ENCODE data around the gene WDR43.

The WDR43 gene

DNA sequence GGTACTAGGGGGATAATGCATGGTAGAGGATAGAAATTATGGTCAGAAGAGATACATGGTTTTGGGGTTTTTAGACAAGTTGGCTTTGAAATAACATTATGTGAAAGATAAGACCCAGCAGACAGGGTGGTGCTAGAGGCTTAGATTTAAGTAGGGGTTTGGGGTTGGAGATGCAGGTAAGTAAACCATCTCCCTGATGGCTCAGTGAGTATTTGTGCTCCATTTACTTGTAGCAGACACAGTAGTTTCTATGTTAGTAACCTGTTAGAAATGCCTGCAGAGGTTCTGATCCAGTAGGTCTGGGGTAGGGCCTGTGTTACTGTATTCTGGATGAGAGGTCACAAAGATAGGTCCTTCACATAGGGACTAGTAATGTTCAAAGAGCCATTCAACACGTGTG, 13.7 kb downstream of the WDR43 start:
- DNase-seq (ENCODE audit: low spot score) = no peak

DNA sequence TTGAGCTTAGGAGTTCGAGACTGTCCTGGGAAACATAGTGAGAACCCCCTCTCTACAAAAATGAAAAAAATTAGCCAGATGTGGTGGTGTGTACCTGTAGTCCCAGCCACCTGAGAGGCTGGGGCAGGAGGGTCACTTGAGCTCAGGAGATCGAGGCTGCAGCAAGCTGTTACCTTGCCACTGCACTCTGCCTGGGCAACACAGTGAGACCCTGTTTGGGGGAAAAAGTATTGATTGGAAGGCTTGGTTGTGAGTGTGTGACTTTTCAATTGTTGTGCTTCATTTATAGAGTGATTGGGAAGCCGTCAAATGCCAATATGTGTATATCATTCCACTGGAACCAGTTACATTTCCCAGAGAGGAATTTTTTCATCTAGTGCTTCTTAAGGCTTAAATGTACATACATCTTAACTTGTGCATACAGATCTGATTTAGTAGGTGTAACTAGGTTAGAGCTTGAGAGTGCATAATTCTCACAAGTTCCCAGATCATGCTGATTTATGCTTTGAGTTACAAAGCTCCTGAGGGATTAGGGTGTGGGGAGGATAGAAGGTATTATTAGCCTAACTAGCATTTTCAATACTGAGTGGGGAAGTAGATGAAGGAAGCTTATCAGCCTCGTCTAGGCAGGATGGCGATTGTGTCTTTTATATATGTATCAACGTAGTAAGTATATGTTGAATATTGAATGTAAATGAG, 15.3 kb downstream of the WDR43 start:
- DNase-seq (ENCODE audit: low spot score) = no peak

DNA sequence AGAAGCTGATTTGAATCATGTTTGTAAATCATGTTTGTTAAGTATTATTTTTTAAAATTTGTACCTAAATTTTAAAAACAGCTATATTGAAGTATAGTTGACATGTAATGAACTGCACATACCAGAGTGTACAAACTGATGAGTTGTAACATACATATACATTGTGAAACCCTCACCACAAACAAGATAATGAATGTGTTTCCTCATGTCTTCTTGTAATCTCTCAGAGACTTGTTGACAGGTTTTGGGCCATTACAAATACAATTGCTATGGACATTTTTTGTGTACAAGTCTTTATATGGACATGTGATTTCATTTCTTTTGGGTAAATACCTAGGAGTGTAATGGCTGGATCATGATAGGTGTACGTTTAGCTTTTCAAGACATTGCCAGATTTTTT, 21.5 kb downstream of the WDR43 start:
- no peak for DNase-seq (ENCODE audit: low spot score)

DNA sequence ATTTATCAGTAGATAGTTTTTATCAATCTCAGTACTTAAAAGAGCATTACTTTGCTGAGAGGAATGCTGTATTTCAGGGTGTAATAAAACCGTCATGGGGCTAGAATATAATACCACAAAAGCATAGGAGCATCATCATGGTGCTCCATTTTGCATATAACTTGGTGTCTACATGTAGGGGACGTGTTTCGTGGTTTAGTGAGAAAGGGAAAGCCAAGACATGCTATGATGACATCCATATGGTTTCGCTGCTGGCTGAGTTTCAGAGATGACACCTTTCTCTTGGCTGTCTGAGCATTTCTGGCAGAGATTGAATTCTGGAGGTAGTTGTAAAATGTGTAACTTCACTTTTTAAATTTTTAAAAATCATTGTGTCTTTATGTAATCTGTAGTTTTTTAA, 32.4 kb downstream of the WDR43 start:
- no peak for DNase-seq (ENCODE audit: low spot score)

DNA sequence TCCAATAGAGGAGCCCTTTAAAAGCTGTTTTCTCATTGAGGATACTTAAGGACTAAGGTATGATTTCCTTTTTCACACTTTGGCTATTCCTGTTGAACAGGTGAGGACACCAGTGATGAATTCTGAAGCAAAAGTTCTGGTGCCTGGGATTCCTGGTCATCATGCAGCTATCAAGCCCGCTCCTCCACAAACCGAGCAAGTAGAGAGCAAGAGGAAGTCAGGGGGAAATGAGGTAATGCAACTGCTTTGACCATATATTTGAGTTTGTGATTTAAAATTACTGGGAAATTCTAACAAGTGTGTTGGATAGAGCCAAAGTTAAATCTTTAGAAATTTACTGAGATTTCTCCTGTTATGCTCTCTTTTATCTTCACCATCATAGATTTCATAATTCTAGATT, 33.0 kb downstream of the WDR43 start:
- no peak for DNase-seq (ENCODE audit: low spot score)

DNA sequence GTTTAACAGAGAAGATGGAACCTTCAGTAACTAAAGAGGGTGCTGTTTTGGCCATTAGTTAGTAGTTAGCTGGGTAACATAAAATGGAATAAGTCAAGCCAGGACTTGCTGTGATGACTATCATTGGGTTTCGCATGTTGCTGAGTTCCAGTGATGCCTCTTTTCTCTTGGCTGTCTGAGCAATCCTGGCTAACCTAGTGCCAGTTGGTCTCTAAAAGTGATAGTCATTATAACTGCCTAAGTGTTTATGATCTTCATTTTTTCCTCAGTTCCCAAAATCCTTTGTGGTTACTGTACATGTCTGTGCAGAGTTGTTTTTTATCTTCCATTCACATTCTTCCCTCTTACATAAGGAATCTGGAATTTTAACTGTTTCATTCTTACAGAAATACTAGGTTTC, 33.4 kb downstream of the WDR43 start:
- DNase-seq (ENCODE audit: low spot score) = no peak

DNA sequence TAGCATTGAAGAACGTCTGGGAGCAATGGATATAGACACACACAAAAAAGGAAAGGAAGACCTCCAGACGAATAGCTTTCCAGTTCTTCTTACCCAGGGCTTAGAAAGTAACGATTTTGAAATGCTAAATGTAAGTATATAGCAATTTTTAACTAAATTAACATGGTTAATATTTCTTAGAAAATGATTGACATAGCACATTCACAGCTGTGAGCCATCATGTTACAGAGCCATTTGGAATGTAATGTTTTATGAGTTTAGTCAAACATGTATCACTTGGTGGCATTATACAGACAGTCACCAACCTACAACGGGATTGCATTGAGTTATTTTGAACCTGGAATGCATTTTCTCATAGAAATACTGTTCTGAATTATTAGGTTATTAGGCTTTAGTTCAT, 35.1 kb downstream of the WDR43 start:
- DNase-seq (ENCODE audit: low spot score) = peak; percentile 6

DNA sequence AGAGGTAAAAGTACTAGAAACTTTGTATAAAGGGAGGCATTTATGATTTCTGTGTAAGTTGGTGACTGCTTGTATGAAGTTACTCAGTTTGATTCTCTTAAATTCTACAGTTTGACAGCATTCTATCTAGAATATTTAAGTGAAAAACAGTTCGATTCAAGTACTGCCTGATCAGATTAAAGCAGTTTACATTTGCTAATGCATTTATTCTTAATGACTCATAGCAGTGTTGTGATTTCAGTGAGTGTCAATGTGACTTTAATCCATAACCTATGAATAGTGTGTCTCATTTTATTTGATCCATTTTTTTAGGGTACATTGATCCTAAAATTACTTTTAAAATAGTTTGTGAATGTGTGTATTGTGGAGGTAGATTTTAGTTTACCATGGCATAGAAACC, 35.7 kb downstream of the WDR43 start:
- DNase-seq (ENCODE audit: low spot score) = no peak

DNA sequence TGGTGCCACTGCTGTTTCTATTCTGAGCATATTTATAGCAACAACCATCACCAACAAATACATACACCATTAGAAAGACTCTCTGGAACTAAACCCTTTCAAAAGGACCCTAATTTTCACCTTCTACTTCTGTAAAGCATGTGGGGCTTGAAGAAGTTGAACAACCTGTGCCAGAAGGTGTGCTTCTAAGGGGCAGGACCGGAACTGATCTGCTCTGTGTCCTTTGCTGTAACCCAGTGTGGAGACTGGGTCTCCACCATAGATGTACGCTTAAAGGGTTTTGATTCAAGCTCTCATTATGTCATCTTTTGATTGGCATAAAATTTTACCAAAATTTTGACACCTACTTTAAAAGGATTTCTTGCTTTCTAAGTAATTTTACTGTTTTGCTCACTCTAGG, 40.3 kb downstream of the WDR43 start:
- no peak for DNase-seq (ENCODE audit: low spot score)

DNA sequence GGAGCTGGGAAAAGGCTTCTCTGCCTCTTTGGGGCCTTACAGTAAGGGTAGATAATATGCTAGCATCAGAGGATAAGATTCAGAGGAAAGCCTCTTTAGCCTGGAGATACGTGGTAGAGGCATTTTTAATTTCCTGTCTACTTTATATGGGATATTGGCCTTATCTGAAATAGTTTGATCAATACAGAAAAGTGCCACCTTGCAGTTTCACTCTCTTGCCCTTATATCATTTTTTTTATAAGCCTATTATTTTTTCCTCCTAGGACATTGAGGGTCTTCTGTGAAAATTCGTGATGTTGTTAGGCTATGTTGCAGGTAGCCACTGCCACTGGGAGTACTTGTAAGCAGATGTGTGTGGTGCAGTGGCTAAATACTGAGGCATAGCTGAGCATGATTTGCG, 46.5 kb downstream of the WDR43 start:
- DNase-seq (ENCODE audit: low spot score) = no peak

DNA sequence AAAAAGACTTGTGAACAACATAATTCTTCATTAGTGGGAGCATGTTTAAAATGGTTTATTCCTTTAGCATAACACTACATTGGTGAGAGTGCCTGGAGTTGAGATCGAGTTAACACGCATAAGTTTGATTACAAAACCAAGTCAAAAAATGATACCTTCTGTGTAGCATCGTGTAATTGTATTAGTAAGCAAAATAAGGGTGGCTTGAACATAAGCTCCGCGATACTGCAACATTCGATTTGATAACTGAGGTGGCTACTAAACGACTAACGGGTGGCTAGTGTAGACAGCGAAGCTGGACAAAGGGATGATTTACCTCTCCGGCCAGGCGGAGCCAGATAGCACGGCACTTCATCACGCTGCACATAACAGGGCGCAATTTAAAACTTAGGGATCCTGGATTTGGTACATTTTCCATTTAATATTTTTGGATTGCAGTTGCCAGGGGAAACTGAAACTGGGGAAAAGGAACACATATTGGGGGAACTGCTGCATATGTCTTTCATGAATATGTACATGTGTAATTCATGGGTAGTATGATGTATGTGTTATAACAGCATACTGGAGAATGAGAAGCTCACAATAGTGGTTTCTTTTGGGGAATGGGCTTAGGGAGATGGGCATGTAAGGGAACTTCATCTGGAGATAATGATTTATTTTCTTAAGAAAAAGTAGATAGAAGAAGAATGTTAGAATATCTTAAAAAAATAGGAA, 50.2 kb downstream of the WDR43 start:
- no peak for DNase-seq (ENCODE audit: low spot score)

DNA sequence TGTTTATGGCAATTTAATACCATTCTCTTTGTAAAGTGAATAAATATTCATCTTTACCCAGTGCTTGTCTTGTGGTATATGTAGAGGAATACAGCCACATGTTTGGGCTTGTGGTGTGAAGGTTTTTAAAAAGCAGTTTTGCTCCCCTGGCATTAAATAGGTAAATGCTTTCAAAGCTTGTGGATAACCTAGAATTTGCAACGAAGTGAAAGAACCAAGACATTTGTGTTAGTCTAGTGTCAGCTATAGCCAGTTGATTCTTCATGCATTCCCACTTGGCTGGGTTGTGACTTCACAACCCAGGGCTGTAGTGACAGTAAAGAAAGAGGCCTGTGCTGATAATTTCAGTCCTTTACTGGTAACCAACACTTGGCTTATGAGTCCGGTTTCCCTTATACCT, 53.7 kb downstream of the WDR43 start:
- DNase-seq (ENCODE audit: low spot score) = no peak

DNA sequence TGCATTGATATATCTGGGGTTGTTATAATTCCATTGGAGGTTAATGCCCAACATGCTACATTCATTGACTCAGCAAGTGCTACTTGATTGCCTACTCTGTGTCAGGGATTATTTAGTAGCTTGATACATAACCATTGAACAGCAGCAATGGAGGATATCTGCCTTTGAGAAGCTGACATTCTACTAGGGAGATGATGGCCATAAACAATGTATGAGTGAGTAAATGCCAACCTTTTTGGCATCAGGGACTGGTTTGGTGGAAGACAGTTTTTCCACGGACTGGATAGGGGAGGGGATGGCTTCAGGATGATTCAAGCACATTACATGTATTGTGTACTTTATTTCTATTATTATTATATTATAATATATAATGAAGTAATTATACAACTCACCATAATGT, 54.7 kb downstream of the WDR43 start:
- DNase-seq (ENCODE audit: low spot score) = no peak

DNA sequence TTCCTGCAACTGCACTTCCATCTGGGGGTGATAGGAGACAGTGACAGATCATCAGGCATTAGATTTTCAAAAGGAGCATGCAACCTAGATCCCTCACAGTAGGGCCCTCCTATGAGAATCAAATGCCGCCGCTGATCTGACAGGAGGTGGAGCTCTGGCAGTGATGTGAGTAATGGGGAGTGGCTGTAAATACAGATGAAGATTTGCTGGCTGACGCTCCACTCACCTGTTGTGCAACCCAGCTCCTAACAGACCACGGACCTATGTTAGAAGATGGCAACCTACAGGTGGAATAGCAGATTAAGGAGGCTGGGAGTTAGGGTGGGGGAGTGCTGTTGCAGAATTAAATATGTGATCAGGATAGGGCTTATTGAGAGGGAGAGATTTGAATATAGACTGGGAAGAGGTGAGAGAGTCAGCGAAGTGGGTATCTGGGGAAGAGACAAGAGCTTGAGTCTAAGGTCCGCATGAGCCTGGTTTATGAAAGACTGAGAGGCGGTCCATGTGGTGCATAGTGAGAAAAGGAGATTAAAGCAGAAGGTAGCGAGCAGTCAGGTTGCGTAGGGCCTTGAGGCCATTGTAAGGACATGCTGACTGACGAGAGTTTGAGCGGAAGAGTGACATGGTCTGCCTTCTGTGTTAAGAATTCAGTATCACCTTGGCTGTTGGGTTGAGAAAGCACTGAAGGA, 55.3 kb downstream of the WDR43 start:
- peak; percentile 32 for DNase-seq (ENCODE audit: low spot score)

DNA sequence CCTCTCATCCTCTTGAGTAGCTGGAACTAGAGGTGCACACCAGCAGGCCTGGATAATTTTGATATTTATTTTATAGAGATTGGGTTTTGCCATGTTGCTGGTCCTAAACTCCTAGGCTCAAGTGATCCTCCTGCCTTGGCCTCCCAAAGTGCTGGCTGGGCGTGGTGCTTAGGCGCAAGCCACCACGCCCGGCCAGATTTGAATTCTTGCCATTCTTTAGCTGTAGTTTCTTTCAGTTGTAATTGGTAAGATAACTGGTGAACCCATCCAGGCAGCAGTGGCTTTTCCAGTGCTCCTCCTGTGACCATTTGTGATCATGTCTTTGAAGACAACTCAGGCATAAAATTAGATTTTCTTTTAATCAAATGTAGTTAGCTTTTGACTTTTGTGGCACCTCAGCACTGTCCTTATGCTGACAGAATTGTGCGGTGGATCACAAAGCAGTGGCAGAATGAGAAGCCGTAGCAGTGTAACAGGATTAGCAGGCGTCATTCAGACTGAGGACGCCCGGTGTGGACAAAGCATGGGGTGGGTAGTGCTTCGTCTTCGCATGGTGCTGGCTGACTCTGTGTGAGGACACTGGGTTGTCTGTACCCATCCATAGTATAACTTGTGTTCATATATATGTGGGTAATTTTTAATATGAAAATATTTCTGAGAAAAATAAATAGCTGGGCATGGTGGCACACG, 56.6 kb downstream of the WDR43 start:
- no peak for DNase-seq (ENCODE audit: low spot score)

DNA sequence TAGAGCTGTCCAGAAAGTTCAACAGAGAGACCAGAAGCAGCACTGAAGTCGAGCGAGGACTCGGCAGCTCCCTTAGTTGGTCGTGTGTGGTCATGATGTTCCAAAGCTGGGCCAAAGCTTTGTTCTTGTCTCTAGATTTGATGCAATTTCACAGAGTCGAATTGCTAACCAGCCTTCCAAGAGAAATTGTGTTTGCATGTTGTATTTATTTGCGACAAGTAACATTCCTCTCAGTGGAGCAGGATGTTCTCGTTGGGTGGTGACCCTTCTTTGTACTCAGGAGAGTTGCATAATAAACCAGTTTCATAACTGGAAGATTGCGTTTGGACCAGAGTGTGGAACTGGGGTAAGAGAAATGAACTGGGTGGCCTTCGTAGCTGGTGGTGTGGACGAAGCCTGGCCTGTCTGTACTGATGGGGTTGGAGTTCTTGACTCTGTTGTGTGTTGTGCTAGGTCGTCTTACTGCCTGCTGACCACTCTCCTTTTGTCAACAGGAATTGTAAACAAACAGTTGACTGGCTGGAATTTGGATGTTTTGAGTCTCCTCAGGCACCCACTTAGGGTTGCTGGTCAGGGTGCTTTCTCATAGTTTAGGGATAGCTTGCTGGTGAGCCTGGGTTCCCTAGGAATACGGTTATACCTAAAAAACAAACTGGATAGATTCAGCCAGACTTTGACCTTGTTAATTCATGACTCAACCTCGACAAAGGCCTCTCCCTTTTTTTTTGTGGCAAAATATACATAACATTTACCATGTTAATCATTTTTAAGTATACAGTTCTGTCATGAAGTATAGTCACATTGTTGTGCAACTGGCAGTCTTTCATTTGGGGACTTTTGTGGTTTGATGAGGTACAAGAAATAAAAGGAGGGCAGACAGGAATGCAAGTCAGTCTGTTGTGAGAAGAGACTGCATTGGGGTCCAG, 57.7 kb downstream of the WDR43 start:
- no peak for DNase-seq (ENCODE audit: low spot score)

DNA sequence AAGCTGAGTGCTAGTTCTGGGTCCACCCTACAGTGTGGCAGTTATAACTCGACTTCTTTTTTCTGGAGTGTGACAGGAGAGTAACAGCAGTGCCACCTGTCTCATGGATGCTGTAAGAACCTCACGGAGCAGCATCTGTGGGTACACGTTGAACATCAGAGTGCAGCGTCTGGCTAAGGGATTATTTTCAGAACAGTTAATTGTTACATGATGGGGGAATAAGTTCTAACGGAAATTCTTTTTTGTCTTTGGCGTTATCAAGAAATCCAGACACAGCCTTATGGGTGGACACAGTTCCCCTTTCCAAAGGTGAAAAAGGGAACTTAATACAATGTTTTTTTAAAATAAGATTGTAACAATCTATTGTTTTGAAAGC, 58.4 kb downstream of the WDR43 start:
- DNase-seq (ENCODE audit: low spot score) = no peak

DNA sequence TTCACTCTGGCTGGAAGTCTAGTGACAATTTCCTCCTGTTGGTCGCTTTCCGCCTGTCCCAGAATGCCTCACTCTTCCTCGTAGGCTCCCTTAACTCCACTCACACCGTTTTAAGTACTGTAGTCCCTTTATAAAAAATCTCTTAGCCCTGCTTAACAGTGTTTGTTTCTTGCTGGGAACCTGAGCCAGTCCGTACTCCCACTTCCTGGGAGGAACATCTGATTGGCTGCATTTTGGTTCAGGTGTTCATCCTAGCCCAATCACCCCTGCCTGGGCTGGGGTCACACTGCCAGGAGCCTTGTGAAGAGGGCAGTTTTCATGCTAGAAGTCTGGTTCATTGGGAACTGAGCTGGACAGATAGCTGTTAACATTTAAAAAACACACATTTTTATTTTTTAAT, 61.0 kb downstream of the WDR43 start:
- DNase-seq (ENCODE audit: low spot score) = no peak

DNA sequence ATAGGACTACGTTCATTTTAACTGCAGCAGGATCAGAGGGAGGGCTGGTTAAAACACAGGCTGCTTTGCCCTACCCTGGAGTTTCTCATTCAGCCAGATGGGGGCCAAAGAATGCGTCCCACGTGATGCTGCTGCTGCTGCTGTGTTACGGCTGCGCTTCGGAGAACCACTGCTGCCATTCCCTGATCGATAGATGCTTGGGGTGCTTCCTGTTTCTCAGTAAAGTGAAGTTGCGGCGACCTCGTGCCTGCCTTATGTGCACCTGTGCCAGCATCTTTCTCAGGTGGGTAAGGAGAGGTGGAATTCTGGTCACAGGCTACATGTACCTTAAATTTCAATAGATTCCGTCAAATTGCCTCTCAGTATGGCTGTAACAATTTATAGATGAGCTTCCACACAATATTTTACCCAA, 62.0 kb downstream of the WDR43 start:
- DNase-seq (ENCODE audit: low spot score) = peak; percentile 20

DNA sequence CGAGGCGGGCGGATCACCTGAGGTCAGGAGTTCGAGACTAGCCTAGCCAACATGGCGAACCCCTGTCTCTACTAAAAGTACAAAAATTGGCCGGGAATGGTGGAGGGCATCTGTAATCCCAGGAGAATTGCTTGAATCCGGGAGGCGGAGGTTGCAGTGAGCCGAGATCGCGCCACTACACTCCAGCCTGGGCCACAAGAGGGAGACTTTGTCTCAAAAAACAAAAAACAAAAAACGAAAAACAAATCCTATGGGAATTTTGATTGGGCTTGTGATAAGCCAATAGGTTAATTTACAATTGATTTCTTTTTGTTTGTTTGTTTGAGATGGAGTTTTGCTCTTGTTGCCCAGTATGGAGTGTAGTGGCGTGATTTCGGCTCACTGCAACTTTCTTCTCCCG, 62.4 kb downstream of the WDR43 start:
- DNase-seq (ENCODE audit: low spot score) = no peak

DNA sequence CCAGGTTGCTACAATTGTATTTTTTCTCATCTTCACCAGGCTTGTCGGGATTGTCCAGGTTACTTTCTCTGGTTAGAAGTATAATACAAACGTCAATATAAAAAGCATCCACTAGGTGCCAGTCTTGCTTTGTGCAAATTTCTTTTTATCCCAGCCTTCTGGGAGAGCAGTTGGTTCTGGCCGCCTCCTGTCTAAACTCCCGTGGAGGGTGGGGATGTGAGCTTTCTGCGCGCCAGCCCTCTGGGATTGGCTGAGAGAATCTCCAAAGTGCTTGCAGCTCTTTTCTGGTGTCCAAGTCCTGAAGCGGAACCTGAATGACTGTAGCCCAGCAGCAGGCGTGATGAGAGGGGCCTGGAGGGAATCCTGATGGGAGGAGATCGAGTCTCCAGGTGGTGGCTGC, 64.2 kb downstream of the WDR43 start:
- DNase-seq (ENCODE audit: low spot score) = peak; percentile 78

DNA sequence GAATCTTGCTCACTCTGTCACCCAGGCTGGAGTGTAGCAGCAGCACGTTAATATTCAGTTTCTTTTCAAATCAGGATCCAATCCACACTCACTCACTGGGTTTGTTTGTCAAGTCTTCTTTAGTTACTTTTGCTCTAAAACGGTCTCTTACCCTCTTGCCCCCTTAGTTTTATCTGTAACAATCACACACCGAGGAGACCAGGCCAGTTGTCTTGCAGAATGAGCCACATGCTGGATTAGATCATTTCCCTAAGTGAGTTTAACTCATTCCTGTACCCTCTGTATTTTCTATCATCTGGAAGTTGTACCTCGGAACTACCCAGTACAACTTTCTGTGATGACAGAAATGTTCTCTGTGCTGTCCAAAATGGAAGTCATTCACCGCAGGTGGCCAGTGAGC, 65.9 kb downstream of the WDR43 start:
- DNase-seq (ENCODE audit: low spot score) = no peak
